Measurements from ENCODE around the gene SIRT2. TPM values are rescaled to one million over a fixed set of nuclear protein-coding genes. Genes with fewer than 3 reads are reported as not detected.

The SIRT2 gene
- polyA plus RNA-seq, 4 donors = 37.9 to 53.1 (median 43.9) TPM

DNA sequence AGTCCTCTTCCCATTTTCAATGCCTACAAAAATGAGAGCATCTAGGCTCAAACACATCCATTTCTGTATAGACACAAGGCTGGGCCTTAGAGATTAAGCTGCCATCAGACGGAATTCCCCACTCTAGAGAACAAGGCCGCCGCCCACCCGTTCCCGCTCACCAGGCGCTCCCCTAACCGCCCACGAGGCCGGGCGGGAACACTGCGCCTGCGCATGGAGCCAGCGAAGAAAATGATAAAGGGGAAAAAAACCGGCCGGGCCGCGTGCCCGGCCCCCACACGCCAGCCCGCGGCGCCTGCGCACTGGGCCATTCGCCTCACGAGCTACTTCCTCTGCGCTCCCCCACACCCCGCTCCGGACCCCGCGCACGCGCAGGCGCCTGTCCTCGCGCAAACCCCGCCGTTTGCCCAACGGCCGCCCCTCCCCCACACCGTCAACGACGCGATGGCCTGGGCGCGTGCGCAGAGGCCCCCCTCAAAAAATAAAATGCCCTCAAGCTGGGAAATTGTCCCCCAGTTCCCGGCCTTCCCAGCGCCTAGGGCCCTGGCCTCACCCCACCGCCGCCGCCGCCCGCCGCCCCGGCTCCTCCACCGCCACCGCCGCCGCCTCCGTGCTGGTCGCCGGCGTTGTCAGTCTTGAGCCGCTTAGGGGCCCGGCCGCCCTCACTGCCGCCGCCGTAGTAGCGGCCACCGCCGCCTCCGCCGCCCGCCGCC lies 50.1 kb downstream of the SIRT2 start:
- DNase-seq (ENCODE audit: low read depth in 4 of 4, low spot score in 2 of 4) = peak; percentile 84 to 94 (median 93)

DNA sequence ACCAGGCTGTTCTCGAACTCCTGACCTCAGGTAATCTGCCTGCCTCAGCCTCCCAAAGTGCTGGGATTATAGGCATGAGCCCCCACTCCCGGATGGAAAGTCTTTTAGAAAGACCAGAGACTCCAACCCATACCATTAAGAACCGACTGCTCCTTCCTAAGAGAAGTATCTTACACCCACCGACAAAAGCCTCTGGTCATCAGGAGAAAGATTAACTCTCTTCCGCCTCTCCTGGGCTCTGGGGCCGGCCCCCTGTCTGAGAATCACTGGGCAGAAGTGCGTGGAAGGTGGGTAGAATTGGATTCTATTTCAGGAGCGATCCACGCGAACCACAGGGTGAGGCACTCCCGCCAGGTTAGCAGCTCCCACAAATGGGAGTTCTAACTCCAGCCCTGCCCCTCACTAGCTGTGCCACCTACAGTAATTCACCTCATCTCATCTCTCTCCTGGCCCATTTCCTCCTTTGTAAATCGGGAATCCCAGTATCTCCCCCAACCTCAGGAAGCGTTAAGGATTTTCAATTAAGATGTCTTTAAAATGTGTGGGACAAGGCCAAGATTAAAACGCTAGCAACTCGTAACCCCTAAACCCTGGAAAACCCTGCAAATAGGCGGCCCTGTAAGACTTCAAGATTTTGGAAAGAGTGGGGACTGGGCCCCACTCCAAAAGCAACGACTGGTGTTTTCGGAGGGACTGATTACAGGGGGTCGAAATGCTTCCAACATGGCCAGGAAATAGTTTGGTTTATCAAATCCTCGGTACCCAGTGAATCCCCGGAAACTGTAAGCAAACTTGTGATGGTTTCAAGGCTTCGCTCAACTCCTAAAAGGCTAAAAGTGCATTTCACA lies 50.9 kb downstream of the SIRT2 start:
- no peak for DNase-seq (ENCODE audit: low read depth in 4 of 4, low spot score in 2 of 4)

DNA sequence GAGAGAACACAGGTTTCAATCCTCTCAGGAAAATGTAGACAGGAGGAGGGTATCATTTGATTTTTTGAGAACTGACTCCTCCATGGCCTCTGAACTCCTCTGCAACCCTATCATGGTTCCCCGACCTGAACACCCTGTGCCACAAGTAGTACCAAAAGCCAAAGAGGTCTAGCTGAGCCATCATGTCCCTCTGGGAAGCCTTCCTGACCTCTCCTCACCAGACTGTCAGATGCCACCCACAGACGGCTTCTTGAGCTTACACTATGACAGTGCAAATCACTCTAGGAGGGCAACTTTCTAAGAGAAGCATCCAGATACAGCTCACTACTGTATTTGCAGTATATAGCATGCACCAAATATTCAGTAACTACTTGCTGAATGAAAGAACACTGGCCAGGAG lies 53.3 kb downstream of the SIRT2 start:
- no peak for DNase-seq (ENCODE audit: low read depth in 4 of 4, low spot score in 2 of 4)

DNA sequence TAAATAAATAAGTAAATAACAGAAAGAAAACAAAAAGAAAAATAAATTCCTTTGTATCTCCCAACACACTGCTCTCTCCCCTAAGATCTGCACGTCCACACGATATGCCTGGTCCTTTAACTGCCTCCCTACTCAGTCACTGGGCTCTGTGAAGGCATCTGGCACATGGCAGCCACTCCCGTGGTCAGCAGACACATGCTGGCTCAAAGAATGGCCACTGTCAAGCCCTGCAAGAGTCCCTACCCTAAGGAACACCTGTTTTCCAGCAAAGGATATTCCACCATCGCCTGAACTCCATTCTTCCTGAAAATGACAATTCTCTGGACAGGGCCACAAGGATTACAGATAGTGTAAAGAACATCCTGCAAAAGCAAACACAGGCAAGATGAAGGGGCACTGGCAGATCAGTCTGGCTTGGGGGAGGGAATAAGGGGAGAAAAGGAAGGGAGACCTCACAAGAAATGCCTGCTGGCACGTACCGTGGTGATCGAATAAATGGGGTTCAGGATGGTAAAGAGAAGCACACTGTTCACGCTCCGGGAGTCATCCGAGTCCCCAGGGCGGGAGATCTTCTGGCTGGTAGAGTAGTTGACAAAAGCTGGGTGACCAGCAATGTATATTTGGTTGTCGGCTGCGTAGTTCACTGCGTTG lies 53.9 kb downstream of the SIRT2 start:
- DNase-seq (ENCODE audit: low read depth in 4 of 4, low spot score in 2 of 4) = no peak

DNA sequence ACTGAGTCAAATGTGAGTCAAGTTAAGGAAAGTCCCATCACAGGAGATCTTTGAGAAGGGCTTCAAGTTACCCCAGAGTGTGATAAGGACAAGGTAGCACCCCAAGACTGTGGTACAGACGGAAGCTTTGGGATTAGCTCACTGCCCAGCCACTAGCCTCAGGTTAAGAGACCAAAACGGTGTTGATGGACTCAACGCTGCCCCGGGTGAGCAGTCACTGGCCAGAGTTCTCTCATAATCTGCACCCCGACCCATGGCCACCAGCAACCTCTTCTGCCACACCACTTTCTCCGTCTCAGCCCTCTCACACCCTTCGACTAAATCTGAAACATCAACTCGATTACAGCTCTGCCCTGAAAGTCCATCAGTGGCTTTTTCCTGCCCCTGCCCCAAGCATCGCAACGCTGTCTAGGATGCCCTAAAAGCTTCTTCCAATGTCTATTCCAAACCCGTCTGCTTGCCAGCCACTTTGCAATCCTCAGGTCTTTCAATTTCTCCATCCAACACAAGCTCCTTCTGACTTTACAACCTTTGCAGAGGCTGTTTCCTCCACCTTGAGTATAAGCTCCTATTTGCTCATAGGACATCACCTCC lies 55.2 kb downstream of the SIRT2 start:
- DNase-seq (ENCODE audit: low read depth in 4 of 4, low spot score in 2 of 4) = no peak

DNA sequence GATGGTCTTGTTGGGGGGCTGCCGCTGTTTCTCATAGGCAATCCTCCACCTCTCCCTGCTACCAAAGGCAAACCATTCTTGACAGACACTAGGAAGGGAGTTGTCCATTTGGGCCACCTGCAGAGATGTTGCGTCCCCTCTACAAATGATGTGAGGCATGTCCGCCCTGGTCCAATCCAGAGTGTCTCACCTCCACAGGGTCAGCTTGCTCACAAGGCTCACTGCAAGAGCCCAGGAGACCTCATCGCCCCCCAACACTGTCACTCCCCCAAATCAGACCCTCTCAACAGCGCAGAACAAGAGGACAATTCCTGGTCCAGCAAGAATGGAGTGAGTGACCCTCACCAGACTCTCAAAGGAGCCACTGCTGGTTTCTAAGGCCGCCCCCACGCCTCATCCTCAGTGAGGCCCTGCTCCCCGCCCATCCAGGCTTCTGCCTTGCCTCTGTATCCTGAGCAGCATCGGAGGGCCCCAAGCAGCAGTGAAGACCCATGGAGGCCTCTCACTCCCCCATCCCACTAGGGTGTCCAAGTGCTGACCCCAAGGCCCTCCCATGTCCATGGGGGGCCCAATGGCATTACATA lies 56.2 kb downstream of the SIRT2 start:
- no peak for DNase-seq (ENCODE audit: low read depth in 4 of 4, low spot score in 2 of 4)

DNA sequence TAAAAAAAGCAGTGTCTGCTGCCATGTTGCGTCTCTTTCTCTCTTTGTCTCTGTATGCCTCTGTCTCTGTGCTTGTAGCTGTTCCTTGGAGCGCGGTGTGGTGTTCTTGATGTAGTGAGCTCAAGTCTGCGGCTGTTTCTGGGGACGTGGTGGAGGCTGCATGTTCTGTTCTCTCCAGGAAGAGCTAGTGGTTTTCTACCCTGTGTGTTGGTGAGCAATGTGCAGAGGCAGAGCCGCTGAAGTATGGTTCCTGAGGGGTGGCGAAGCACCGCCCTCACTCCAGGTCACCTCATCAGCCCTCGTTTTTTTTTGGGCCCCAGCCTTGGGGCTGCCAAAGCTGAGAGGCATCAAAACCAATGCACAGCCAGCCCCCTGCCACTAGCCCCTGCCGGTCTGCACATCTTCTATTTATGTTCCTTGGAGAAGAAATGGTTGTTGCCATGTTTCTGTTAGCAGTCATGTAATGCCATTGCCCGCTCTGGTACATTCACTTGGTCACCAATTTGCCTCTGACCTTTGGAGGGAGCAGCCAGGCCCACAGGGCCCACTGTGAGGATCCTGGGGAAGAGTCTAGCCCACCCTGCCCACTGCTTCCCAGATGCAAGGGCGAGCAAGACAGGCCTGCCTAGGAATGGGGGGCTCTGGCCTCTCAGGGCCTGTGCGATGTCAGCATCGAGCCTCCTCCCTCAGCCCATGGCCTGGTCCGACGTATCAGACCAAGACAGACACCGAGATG lies 56.8 kb downstream of the SIRT2 start:
- no peak for DNase-seq (ENCODE audit: low read depth in 4 of 4, low spot score in 2 of 4)

DNA sequence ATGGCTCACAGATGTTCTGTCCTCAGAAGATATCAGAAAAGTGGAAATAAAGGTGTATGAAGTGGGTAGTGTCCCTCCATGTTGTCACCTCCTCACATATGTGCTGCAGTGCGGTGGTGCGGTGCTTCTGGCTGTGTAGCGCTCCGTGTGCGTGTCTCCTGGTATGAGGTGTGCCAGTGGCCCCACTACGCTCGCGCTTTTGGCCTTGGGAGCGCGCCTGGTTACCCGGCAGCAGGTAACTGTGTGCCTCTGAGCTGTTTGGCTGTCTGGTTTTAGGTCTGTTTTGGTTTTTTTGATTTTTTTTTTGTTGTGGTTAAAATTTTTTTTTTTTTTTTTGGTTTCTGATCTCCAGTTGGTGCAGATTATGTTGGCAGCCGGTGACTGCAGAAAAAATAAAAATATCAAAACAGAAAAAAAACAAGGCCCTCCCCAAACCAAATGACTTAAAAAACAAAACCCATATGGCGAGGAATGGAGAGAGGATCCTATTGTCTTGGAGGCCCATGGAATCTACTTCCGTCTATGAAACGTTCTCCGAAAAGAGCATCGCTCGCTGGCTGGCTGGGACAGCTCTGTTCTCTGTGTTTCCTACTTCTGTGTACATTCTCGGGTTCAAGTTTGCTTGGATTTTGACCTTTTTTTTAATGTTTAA lies 57.5 kb downstream of the SIRT2 start:
- no peak for DNase-seq (ENCODE audit: low read depth in 4 of 4, low spot score in 2 of 4)

DNA sequence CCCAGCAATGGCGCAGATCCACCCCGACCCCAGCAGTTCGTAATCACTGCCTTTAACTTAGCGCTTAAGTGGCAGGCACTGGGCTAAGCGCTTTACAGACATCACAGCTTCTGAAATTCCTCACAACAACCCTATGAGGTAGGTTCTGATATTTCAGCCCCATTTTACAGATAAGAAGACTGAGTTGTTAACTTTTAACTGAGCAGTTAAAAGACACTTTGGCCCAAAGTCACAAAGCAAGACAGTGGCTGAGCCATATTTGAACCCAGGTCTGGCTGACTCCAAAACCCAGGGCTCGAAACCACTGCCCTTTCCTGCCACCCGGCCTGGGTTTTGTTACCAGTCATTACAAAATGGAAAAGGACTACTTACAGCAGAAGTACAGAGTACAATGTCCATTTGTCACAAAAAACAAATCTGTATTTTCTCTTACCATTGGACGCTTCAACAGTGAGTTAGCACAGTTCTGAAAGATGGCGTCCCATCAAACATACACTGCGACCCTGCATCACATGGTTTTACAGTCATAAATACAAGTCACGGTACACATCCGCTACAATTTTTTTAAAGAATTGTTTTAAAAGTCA lies 58.1 kb downstream of the SIRT2 start:
- no peak for DNase-seq (ENCODE audit: low read depth in 4 of 4, low spot score in 2 of 4)

DNA sequence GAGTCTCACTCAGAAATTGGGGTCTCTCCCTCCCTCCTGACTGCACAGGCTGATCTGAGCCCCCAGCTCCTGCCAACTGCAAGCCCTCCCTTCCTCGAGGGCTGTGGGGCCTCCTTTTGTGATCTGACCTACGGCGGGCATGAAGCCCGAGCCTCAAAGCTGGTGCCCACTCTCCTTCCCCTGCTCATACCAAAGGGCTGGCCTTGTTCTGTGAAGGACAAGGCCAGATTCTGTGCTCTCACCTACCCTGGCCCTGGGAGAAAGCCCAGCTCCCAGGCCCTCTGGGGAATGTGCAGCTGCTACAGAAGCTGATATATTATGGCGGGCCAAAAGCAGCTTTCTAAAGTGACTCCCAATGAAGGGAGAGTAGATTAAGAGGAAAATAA lies 58.8 kb downstream of the SIRT2 start:
- no peak for DNase-seq (ENCODE audit: low read depth in 4 of 4, low spot score in 2 of 4)

DNA sequence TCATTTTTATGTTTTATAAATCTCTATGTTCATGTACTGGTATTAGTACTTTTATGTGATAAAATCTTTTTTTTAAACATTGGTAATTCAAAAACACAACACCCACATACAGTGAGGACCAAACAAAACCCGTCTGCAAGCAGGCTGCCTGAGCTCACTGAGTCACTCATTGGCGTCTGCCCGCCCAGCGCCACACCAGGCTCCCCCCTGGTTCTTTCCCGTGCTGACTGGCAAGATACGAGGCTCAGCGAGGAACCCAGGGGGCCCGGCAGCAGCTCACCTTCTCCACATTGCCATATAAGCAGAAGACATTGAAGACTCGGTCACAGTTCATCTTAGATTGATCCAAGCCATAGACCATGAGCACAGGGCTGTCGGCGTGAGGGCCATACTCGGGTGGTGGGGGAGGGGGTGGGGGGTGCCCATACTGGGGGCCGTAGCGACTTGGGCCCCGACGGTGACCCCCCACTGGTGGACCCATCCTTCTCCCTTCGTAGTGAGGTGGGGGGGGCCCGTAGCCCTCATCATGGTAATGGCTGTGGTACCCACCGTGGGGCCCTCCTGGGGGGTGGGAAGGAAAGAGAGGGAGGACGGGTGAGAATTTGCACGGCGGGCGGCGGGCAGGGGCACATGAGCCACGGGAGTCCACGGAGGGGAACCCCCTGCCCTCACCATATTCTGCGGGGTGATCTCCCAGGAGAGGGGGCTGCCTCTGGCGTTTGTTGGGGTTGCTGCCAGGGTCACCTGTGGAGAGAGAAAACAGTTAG lies 59.4 kb downstream of the SIRT2 start:
- DNase-seq (ENCODE audit: low read depth in 4 of 4, low spot score in 2 of 4) = no peak

DNA sequence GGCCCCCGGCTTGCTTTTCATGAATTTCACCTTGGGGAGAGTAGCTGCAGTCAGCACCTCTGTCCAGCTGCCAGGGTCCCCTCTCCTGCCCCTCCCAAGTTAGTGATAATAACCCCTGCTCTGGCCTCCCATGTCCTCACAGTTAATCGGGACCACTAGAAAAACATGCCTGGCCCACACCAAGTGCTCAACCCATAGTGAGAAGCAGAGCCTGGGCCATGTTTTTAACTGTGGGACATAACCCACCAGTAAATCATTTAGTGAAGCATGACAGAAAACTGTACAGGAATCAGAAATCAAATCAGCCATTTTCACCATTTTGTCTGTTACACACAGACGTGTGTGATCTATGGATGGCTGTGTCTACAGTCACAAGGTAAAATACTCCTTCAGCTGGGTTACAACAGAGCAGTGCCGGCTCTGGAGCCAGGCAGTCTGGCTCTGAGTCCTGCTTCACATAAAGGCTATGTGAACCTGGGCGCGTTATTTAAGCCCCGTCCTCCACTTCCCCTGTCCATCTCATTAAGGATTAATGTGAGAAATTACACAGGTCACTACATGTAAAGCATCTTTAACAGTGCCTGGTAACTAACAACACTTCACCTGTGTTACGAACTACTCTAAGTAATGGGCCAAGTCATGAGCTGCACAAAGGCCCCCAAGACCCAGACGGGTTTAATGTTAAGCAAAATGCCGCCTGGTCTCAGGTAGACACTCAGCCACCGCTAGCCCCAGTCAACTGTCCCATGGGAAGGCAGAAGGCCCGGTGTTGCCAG lies 60.2 kb downstream of the SIRT2 start:
- DNase-seq (ENCODE audit: low read depth in 4 of 4, low spot score in 2 of 4) = no peak

DNA sequence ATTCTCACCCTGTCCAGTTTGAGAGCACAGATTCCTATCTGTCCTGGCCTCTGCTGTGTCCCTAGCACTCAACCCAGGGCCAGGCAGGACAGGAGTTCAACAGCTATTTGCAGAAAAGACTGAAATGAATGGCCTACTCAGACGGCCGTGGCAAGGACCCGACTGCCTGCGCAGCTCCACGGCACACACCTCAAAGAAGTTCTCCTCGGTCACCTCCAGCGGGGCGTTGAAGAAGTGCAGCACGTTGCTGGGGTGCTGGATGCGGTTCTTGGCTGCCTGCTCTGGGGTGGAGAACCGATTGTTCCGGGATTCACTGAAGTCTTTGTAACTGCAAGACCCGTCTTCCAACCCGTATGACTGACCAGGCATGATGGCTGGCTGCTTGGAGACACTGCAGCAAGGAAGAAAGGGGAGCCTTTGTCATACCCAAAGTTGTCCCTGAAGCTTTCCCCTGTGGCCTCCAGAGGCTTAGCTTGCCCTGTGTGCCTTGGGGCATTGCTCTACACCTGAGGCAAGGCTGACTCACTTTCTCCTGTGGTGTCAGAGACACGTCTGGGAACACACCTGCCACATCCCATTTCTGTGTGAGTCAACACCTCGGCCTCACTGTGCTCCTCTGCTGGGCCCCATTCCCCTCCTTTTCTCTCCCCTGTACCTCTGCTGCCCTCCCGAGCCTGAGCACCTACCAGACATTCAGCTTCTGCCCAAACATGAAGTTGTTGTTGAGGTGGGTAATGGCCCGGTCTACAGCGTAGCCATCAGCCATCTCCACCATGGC lies 61.0 kb downstream of the SIRT2 start:
- DNase-seq (ENCODE audit: low read depth in 4 of 4, low spot score in 2 of 4) = no peak

DNA sequence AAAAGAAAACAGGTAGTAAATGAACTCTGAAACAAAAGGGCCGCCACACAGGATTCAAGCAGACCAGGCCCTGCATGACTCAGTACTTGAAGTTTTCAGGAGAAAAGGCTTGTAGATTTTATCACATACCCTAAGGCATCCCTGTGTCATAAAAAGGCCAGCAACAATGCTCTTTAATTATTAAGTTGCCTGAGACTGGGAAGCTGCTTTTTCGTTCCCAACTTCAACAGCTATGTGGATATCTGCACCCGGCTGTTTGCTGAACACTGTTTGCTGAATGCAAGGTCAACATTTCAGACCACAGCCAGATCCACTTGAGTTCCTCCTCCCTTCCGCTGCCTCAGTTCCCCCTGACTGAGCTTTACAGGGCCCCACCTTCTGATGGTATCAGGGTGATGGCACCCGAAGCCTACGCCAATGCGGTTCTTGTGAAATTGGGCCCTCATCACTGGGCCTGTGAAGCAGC lies 61.7 kb downstream of the SIRT2 start:
- no peak for DNase-seq (ENCODE audit: low read depth in 4 of 4, low spot score in 2 of 4)

DNA sequence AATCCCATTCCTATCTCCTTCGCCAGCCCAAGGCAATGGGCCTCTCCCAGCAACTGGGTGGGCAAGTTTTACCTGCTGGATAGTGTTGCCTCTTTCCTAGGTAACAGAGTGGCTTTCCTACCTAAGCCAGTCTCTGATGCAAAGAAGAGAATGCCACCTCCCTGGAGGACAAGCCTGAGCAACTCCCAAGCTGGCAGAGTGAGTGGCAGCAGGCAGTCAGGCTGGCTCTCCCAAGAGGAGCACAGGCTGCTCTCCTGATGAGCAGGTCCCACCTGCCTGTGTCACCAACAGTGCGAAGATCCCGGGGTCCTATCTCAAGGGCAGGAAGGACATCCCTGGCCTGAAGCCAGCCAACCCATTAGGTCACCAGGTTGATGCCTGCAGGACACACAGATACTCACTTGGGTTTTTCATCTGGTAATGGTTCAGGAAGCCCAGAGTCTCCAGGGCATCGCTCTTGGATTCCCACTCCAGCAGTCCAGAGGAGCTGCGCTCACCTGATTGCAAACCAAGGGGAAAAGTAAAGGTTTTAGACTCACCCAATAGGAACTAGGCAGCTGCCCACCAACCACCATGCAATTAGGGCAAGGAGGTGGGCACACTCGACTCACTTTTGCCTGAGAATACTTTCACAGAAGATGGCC lies 62.3 kb downstream of the SIRT2 start:
- DNase-seq (ENCODE audit: low read depth in 4 of 4, low spot score in 2 of 4) = no peak

Data from left renal cortex interstitium (tissue), 4 donors.